HL-60 (cell line): ENCODE data around the gene GFI1B.

Experiments
- DNase-seq, 2 experiments: peaks; one replicate each; pipeline ENCODE4 v3.0.0-alpha.2; 2010 to 2020; ENCODE audit warnings: low read depth in 1 of 2, low spot score in 1 of 2
- H3K27ac ChIP-seq: fragments of 250-450 bp; sonication (Bioruptor Pico); replicated peaks from 2 replicates; pipeline ENCODE4 v1.5.1; 2020; ENCODE audit warnings: mild to moderate bottlenecking, moderate library complexity
- H3K27me3 ChIP-seq: fragments of 250-450 bp; sonication (Bioruptor Pico); 2 replicates; pipeline ENCODE4 v1.5.1; 2021; ENCODE audit warnings: mild to moderate bottlenecking, moderate library complexity; ENCODE audit not compliant: insufficient read depth, poor library complexity, severe bottlenecking
- H3K4me3 ChIP-seq: replicated peaks from 2 replicates; pipeline ENCODE4 v1.5.1; 2011; ENCODE audit warnings: mild to moderate bottlenecking, control low read depth, low read length; ENCODE audit not compliant: insufficient read depth
- GABPA ChIP-seq: IDR thresholded peaks from 2 replicates; pipeline ENCODE4 v1.6.1; 2012; ENCODE audit warnings: low read depth
- POLR2AphosphoS5 ChIP-seq: IDR thresholded peaks from 2 replicates; pipeline ENCODE4 v1.6.1; 2012; ENCODE audit warnings: low read depth
- SPI1 ChIP-seq: IDR thresholded peaks from 2 replicates; pipeline ENCODE4 v1.6.1; 2012; ENCODE audit warnings: low read depth, mild to moderate bottlenecking, borderline replicate concordance
- TF ChIP-seq, protein P1 (sequence below): IDR thresholded peaks from 2 replicates; pipeline ENCODE4 v1.6.1; 2012; ENCODE audit warnings: low read depth; ENCODE audit not compliant: insufficient replicate concordance
- TF ChIP-seq, protein P2 (sequence below): IDR thresholded peaks from one replicate; pipeline ENCODE4 v1.5.1; 2011; ENCODE audit warnings: low read length, control low read depth, inconsistent platforms; ENCODE audit not compliant: insufficient read depth

Gene GFI1B

DNA sequence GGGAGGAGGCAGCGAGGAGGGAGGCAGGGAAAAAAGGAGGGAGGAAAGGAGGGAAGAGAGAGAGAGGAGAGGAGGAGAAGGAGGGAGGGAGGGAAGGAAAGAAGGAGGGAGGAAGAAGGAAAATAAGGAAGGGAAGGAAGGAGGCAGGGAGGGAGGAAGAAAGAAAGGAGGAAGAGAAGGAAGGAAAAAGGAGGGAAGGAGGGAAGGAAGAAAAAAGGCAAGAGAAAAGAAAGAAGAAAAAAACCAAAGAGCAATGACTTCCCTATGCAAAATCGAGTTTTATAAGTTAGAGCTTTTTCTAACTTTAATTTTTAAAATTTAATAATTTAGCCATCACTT, 413 bp upstream of the GFI1B start:
- H3K27me3 ChIP-seq: no peaks in the 10 kb centered on the region
- TF ChIP-seq, protein P1, sequence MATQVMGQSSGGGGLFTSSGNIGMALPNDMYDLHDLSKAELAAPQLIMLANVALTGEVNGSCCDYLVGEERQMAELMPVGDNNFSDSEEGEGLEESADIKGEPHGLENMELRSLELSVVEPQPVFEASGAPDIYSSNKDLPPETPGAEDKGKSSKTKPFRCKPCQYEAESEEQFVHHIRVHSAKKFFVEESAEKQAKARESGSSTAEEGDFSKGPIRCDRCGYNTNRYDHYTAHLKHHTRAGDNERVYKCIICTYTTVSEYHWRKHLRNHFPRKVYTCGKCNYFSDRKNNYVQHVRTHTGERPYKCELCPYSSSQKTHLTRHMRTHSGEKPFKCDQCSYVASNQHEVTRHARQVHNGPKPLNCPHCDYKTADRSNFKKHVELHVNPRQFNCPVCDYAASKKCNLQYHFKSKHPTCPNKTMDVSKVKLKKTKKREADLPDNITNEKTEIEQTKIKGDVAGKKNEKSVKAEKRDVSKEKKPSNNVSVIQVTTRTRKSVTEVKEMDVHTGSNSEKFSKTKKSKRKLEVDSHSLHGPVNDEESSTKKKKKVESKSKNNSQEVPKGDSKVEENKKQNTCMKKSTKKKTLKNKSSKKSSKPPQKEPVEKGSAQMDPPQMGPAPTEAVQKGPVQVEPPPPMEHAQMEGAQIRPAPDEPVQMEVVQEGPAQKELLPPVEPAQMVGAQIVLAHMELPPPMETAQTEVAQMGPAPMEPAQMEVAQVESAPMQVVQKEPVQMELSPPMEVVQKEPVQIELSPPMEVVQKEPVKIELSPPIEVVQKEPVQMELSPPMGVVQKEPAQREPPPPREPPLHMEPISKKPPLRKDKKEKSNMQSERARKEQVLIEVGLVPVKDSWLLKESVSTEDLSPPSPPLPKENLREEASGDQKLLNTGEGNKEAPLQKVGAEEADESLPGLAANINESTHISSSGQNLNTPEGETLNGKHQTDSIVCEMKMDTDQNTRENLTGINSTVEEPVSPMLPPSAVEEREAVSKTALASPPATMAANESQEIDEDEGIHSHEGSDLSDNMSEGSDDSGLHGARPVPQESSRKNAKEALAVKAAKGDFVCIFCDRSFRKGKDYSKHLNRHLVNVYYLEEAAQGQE: no peak
- TF ChIP-seq SPI1: no peak
- TF ChIP-seq, protein P2, sequence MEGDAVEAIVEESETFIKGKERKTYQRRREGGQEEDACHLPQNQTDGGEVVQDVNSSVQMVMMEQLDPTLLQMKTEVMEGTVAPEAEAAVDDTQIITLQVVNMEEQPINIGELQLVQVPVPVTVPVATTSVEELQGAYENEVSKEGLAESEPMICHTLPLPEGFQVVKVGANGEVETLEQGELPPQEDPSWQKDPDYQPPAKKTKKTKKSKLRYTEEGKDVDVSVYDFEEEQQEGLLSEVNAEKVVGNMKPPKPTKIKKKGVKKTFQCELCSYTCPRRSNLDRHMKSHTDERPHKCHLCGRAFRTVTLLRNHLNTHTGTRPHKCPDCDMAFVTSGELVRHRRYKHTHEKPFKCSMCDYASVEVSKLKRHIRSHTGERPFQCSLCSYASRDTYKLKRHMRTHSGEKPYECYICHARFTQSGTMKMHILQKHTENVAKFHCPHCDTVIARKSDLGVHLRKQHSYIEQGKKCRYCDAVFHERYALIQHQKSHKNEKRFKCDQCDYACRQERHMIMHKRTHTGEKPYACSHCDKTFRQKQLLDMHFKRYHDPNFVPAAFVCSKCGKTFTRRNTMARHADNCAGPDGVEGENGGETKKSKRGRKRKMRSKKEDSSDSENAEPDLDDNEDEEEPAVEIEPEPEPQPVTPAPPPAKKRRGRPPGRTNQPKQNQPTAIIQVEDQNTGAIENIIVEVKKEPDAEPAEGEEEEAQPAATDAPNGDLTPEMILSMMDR: no peak
- TF ChIP-seq POLR2AphosphoS5: no peak
- TF ChIP-seq GABPA: no peak
- H3K27ac ChIP-seq: no peak overlapping the region
- H3K4me3 ChIP-seq: no peak overlapping the region
- DNase-seq: no peak

DNA sequence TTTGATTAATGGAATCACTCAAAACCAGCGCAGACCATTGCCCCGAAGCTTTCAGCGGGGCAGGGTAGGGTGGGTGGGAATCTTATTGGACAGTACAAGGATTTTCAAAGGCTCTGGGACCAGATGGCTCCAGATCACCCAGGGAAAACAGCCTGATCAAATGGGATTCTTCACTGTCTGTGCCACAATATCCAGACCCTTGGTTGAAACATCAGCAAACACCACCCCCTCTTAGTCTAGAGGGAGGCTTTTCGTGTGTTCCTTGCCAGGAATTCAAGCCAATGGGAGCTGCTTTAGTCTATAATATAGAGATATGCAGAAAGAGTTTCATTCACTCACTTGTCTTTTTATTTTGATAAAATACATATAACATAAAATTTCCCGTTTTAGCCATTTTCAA, 1.7 kb downstream of the GFI1B start:
- no peak for DNase-seq
- Histone ChIP-seq H3K27ac (no peak overlapping the region), H3K27me3 (no peaks in the 10 kb centered on the region), H3K4me3 (no peak overlapping the region)
- TF ChIP-seq, protein P1: no peak
- TF ChIP-seq SPI1 (no peak), GABPA (no peak), POLR2AphosphoS5 (no peak)

DNA sequence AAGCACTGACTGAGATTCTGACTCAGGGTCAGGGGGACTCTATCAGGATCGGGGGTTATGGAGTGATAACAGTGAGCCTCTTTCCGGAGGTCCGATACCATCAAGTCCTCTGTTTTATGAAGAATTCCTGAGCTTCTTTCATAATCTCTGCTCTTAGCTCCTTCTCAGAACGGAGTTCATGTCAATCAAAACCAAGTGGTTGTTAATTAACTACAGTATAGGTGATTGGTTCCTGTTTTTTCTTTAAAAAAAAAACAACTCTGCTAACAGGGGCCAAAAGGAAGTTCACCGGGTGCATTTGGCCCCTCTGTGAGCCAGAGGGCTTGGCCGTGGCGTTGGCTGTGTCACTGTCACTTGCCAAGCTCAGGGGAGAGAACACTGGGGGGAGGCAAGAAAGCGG, 4.0 kb downstream of the GFI1B start:
- no peaks in the 10 kb centered on the region for H3K27me3 ChIP-seq
- H3K4me3 ChIP-seq: no peak overlapping the region

More for the DNA sequence above, 4.0 kb downstream of the GFI1B start:
- TF ChIP-seq, protein P2: no peak
- TF ChIP-seq GABPA: no peak
- TF ChIP-seq, protein P1: no peak
- no peak for TF ChIP-seq POLR2AphosphoS5
- TF ChIP-seq SPI1: no peak
- DNase-seq: peak in 1 of 2 experiments; percentile 49
- H3K27ac ChIP-seq: peak overlapping the region; percentile 61
